K562 (cell line): ENCODE measurements around the gene BCL2L15. TPM values are rescaled to one million over a fixed set of nuclear protein-coding genes. Genes with fewer than 3 reads are reported as not detected.

Experiments
- ADNP ChIP-seq: fragments of 200-800 bp; sonication (Bioruptor generic); IDR thresholded peaks from 2 replicates; pipeline ENCODE4 v1.6.1; 2016; ENCODE audit warnings: missing genetic modification characterization, missing compliant biosample characterization
- BCLAF1 ChIP-seq, 2 experiments: fragments of 450-650 bp in 1 of 2; IDR thresholded peaks; 2 replicates each; pipeline ENCODE4 v1.6.1; 2011 to 2017; ENCODE audit warnings: low read depth in 2 of 2, antibody characterized with exemption in 1 of 2, borderline replicate concordance in 1 of 2, low read length in 1 of 2, mild to moderate bottlenecking in 1 of 2, mixed read lengths in 1 of 2; ENCODE audit not compliant: control insufficient read depth in 1 of 2
- E2F1 ChIP-seq: sonication (generic); formaldehyde crosslinking; IDR thresholded peaks from 2 replicates; pipeline ENCODE4 v1.8.1; 2023; ENCODE audit warnings: mild to moderate bottlenecking, missing genetic modification reagents, moderate library complexity
- E2F6 ChIP-seq, 2 experiments: IDR thresholded peaks; 2 replicates each; pipeline ENCODE4 v1.6.1; 2011; ENCODE audit warnings: borderline replicate concordance in 1 of 2, control low read depth in 1 of 2, low read depth in 1 of 2, low read length in 1 of 2, mild to moderate bottlenecking in 1 of 2, mixed read lengths in 1 of 2, moderate library complexity in 1 of 2; ENCODE audit not compliant: insufficient read depth in 1 of 2, insufficient read length in 1 of 2, poor library complexity in 1 of 2, severe bottlenecking in 1 of 2; ENCODE audit errors: extremely low read depth in 1 of 2
- FOXP4 ChIP-seq: sonication (generic); formaldehyde crosslinking; IDR thresholded peaks from 2 replicates; pipeline ENCODE4 v1.8.0; 2022; ENCODE audit warnings: mild to moderate bottlenecking, missing genetic modification reagents, borderline replicate concordance
- HMGXB4 ChIP-seq: sonication (generic); formaldehyde crosslinking; IDR thresholded peaks from 2 replicates; pipeline ENCODE4 v1.8.1; 2023; ENCODE audit warnings: mild to moderate bottlenecking, missing genetic modification reagents
- HNRNPL ChIP-seq: fragments of 200-400 bp; formaldehyde crosslinking; IDR thresholded peaks from 2 replicates; pipeline ENCODE4 v1.6.1; 2017; ENCODE audit warnings: low read depth, mild to moderate bottlenecking, low read length
- MNT ChIP-seq, 2 experiments: fragments of 450-650 bp; conservative IDR thresholded peaks; 2 replicates each; pipeline ENCODE4 v1.6.1; 2017; ENCODE audit warnings: mild to moderate bottlenecking in 2 of 2, moderate library complexity in 2 of 2
- PHF8 ChIP-seq: fragments of 200-600 bp; sonication (generic); IDR thresholded peaks from 2 replicates; pipeline ENCODE4 v1.6.1; 2012; ENCODE audit warnings: mixed run types, mild to moderate bottlenecking, inconsistent platforms, low read length, moderate library complexity, borderline replicate concordance
- POLR2H ChIP-seq: IDR thresholded peaks from 2 replicates; pipeline ENCODE4 v1.6.1; 2016; ENCODE audit warnings: missing genetic modification characterization, low read depth, mild to moderate bottlenecking, control low read depth, missing compliant biosample characterization, moderate library complexity
- ZNF263 ChIP-seq: sonication (generic); formaldehyde crosslinking; IDR thresholded peaks from 2 replicates; pipeline ENCODE4 v1.8.0; 2022; ENCODE audit warnings: mild to moderate bottlenecking, missing genetic modification reagents, borderline replicate concordance
- ZNF274 ChIP-seq: IDR thresholded peaks from 2 replicates; pipeline ENCODE4 v1.6.1; 2011; ENCODE audit warnings: low read depth, mild to moderate bottlenecking, low read length, moderate library complexity, borderline replicate concordance
- ZNF699 ChIP-seq: fragments of 250-450 bp; sonication (Bioruptor Pico); IDR thresholded peaks from 2 replicates; pipeline ENCODE4 v1.8.0; 2021; ENCODE audit warnings: mild to moderate bottlenecking, moderate library complexity; ENCODE audit not compliant: insufficient replicate concordance
- ZNF76 ChIP-seq: fragments of 250-450 bp; sonication (Bioruptor Pico); IDR thresholded peaks from 2 replicates; pipeline ENCODE4 v1.4.0; 2020; ENCODE audit warnings: mild to moderate bottlenecking, moderate library complexity, borderline replicate concordance
- polyA plus RNA-seq, 8 experiments: library from polyadenylated mRNA; depleted of rRNA in 4 of 8; stranded (reverse) in 5 of 8; unstranded in 3 of 8; fragments of >200 nt; fragmentation: Nextera tagmentation in 2 of 8; fragmentation: Illumina TruSeq in 1 of 8; extraction: Ambion mirVana in 2 of 8; extraction: Trizol in 1 of 8; gene quantifications; 2 replicates each; pipeline versions ENCODE4 v1.2.1 to v1.2.3, GENCODE V29; 2011 to 2014; ENCODE audit warnings: inconsistent platforms in 1 of 8, missing spikeins in 1 of 8
- total RNA-seq, 7 experiments: library from RNA; depleted of rRNA in 6 of 7; stranded (reverse); fragments of >200 nt in 6 of 7; fragmentation: Illumina TruSeq in 2 of 7; extraction: Trizol in 2 of 7; gene quantifications; 2 replicates each; pipeline versions ENCODE4 v1.2.1 to v1.2.3, GENCODE V29; 2011 to 2021; ENCODE audit warnings: low replicate concordance in 1 of 7

BCL2L15 gene
- total and polyA plus RNA-seq, 9 of the 15 experiments (the other 6 are each of a cell fraction or from before 2014, with no cell fraction given), result 0.06 to 0.42 (median 0.28) TPM; not detected in 1

GRCh38 chr1:113905435-113905861 lies 18.1 kb upstream of the BCL2L15 start (continued):
- no peak for TF ChIP-seq BCLAF1 (IDR thresholded peaks at IDR 0.05; ENCODE audit: borderline replicate concordance in 1 of 2, control insufficient read depth in 1 of 2, low read depth in 2 of 2, low read length in 1 of 2)
- TF ChIP-seq HMGXB4 (CRISPR knock-in tag), result no peak; the same call in 1 of the 2 replicates
- TF ChIP-seq ZNF274, result no peak
- peak; percentile 79; the same call in 1 of the 2 replicates for TF ChIP-seq PHF8
- TF ChIP-seq HNRNPL, result 0 out of 2 replicates have a peak, but pooled peaks have one; percentile 17
- no peak for TF ChIP-seq ZNF699 (CRISPR knock-in tag)
- TF ChIP-seq FOXP4, result 0 out of 2 replicates have a peak, but pooled peaks have one; percentile 32
- TF ChIP-seq POLR2H (tag), result no peak
- no peak for TF ChIP-seq ZNF263 (CRISPR knock-in tag)
- TF ChIP-seq E2F6 (IDR thresholded peaks at IDR 0.05; ENCODE audit: borderline replicate concordance in 1 of 2, extremely low read depth in 1 of 2, insufficient read depth in 1 of 2, insufficient read length in 1 of 2, low read depth in 1 of 2, low read length in 1 of 2, poor library complexity in 1 of 2, severe bottlenecking in 1 of 2), result no peak
- TF ChIP-seq ZNF76 (CRISPR knock-in tag), result no peak
- TF ChIP-seq MNT (conservative IDR thresholded peaks at IDR 0.05), result peak in 1 of 2 experiments; percentile 6; a peak in 1 of 4 replicates
- TF ChIP-seq ADNP (tag), result no peak
- TF ChIP-seq E2F1 (CRISPR knock-in tag), result 0 out of 2 replicates have a peak, but pooled peaks have one; percentile 11
